Measurements from ENCODE around the gene CSMD2.

DNA sequence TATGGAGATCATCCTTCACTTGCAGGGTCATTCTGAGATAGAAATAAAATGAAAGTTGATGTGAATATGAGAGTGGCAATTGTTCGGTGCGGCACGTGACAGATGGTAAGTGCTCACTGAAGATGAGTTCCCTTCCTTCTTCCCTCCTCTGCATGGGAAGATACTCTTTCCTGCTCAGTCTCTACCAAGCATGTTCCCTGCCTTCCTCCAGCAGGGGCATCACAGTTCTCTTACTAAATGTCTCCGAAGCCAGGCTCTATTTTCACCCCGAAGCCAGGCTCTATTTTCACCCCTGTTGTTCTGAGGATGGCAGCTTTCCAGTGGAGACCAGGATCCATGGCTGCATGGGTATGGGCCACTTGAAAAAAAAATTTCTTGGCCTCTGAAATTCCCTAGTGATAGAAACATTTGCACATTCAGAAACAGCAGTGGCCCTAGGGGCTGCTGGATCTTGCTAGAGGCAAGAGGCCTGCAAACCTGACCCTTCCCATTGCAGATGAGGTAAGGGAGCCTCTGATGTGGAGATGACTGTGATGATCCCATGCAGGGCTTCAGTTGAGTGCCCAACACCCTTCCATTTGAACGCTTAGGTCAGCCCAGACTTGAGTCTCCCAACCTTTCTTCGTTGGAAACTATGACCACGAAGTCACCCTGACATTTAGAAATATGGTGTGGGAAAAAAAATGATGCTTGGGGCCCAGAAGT, 424.8 kb downstream of the CSMD2 start:
- TF ChIP-seq, protein P1, sequence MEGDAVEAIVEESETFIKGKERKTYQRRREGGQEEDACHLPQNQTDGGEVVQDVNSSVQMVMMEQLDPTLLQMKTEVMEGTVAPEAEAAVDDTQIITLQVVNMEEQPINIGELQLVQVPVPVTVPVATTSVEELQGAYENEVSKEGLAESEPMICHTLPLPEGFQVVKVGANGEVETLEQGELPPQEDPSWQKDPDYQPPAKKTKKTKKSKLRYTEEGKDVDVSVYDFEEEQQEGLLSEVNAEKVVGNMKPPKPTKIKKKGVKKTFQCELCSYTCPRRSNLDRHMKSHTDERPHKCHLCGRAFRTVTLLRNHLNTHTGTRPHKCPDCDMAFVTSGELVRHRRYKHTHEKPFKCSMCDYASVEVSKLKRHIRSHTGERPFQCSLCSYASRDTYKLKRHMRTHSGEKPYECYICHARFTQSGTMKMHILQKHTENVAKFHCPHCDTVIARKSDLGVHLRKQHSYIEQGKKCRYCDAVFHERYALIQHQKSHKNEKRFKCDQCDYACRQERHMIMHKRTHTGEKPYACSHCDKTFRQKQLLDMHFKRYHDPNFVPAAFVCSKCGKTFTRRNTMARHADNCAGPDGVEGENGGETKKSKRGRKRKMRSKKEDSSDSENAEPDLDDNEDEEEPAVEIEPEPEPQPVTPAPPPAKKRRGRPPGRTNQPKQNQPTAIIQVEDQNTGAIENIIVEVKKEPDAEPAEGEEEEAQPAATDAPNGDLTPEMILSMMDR (IDR thresholded peaks at IDR 0.05), result no peak
- no peak for TF ChIP-seq POLR2A (IDR thresholded peaks at IDR 0.05)
